Measurements from ENCODE around the gene CENPU.
"Not testable (repeated sequence)": the region's sequence is repeated elsewhere in the genome, so short reads cannot be mapped to it uniquely, and the experiment has no call there.

CENPU gene

DNA sequence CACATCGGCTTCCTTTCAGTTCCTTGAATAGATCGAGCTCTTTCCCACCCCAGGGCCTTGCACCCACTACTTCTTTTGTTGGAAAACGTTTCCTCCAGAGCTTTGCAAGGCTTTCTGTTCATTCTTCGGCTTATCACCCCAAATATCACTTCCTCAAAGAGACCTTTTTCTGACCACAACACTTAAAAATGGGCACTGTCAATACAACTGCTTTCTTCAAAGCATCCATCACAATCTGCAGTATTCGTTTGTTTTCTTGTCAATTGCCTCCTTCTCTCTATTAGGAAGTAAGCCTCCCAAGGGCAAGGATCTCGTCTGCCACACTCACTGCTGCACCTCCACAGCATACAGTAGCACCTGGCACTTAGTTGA lies 17.7 kb upstream of the CENPU start:
- DNase-seq (ENCODE audit: low read depth), result no peak

DNA sequence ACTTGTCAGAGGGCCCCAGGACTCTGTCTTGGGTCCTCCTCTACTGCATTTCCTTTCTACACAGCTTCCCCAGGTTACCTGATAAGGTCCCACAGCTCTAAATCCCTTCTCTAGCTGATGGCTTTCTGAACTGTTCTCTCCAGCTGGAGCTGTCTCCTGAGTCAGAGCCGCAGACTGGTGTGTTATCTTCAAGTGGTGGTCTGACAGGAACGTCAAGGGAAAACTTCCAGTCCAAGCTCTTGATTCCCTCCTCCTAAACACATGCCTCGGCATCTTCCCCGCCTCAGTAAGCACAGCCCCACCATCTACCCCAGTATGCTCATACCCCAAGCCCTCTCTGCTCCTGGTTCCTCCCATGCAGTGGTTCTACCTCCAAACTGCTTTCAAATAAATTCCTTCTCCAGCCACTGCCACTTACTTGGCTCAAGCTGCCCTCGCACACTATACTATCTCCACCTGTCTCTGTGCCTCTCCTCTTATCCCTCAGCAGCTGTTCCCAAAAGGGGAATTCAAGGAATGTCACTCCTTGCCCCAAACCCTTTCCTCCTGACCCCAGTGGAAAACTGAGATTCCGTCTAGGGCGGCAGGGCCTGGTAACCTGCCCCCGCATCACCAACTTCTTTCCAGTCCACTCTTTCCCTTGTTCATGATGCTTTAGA lies 17.2 kb upstream of the CENPU start:
- no peak for DNase-seq (ENCODE audit: low read depth)

GRCh38 chr4:184748251-184748652 lies 14.4 kb upstream of the CENPU start:
- no peak for DNase-seq (ENCODE audit: low read depth)

DNA sequence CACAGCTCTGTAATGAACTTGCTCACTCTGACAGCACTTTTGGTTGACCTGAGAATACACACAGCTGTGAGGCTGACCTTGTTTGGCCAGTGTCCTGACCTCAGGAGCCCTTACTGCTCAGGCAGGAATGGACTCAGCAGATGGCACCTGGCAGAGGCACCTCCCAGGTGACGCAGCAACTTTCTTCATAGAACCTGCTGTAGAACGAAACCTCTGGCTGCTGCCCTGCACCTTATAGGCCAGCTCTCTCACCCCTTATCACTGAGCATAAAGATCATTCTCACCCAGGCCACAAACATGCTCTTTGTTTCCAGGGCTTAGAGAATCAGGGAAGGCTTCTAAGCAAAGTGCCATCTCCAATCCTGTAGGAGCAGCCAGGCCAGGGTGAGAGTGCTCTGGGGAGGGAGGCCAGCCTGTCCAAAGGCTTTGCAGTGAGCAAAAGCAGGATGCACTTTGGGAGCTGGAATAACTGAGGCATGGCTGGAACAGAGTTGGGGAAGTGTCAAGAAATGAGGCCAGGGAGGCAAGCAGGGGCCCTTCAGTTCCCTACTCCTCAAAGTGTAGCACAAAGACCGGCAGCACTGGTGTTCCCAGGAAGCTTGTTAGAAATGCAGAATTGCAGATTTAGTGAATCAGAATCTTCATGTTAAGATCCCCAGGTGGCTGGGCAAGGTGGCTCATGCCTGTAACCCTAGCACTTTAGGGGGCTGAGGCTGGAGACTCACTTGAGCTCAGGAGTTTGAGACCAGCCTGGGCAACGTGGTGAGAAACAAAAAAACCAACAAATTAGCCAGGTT lies 13.3 kb upstream of the CENPU start:
- no peak for DNase-seq (ENCODE audit: low read depth)

- peak; percentile 38 for DNase-seq (ENCODE audit: low read depth)
Observed at GRCh38 chr4:184745831-184746795, 12.2 kb upstream of the CENPU start.

GRCh38 chr4:184744236-184744635 lies 10.3 kb upstream of the CENPU start:
- DNase-seq (ENCODE audit: low read depth), result no peak

DNA sequence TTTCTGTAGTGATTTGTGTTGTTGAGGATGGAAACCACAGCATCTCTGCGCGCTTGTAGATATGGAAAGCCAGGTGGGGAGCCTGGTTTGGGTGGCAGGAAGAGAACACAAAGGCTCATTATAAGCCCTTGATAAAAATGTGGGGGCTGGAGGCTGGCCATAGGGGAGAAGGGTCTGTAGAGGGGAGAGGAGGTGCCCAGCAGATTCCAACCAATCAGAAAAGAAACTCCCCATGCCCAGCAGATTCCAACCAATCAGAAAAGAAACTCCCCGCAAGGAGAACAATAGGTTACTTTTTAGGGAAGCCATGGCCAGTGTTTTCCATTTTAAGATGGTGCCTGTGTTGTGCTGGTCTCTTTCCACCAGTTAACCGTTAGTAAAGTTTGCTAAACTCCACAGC lies 9.8 kb upstream of the CENPU start:
- no peak for DNase-seq (ENCODE audit: low read depth)

- not testable (repeated sequence) for DNase-seq (ENCODE audit: low read depth)
Observed at GRCh38 chr4:184741651-184742050, 7.8 kb upstream of the CENPU start.

- DNase-seq (ENCODE audit: low read depth), result no peak
Observed at GRCh38 chr4:184740980-184741391, 7.1 kb upstream of the CENPU start.

- DNase-seq (ENCODE audit: low read depth), result not testable (repeated sequence)
Observed at GRCh38 chr4:184739575-184739974, 5.7 kb upstream of the CENPU start.

GRCh38 chr4:184734758-184735157 lies 862 bp upstream of the CENPU start:
- no peak for DNase-seq (ENCODE audit: low read depth)

DNA sequence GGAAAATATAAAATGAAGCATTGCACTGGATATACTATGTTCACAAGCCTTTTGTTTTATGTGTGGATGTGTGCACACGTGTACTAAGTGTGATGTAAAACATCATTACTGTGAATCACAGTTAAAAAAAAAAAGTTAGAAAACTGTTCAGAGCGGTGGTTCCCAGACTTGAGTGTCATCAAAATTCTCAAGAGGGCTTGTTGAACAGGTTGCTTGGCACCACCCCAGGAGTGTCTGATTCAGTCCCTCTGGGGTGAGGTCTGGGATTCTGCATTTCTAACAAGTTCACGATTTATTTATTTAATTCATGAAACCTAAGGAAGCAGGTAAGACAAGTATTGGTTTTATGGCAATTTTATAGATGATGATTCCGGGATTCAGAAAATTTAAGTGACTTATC lies 1.8 kb downstream of the CENPU start:
- DNase-seq (ENCODE audit: low read depth), result no peak

DNA sequence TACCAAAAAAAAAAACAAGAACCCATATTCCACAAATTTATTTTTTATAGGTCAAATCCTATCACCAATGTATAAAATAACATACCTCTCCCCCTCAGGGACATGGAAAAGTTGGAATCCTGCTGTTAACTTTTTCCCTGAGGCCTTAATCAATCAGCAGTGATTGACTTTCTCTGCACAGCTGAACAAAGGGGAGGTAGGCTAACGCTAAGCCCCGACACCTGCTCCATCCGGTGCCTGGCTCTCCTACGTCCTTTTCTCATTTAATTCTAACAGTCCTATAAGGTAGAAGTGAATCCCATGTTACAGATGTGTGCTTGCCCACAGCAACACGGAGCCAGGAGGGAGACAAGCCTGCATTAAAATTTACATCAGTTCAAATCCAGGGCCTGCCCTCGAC lies 2.8 kb downstream of the CENPU start:
- no peak for DNase-seq (ENCODE audit: low read depth)

DNA sequence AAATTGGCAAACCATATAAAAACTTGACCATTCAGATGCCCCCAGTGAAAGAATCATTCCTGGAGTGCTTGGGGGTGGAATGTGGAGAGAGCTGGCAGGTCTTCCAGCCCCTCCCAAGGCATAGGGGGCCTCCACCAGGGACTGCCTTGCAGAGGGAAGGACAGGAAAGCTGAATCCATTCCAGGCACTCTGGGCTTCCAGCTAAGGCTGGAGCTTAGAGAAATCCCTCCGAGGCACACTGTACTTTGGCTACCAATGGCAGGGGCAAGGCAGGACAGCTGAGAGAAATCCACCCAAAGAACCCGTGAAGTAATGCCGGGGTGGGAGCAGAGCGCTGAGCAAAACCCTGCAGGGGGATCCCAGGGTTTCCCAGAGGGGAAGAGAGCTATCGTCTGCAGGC lies 4.0 kb downstream of the CENPU start:
- no peak for DNase-seq (ENCODE audit: low read depth)

- no peak for DNase-seq (ENCODE audit: low read depth)
Observed at GRCh38 chr4:184728858-184729257, 5.0 kb downstream of the CENPU start.

DNA sequence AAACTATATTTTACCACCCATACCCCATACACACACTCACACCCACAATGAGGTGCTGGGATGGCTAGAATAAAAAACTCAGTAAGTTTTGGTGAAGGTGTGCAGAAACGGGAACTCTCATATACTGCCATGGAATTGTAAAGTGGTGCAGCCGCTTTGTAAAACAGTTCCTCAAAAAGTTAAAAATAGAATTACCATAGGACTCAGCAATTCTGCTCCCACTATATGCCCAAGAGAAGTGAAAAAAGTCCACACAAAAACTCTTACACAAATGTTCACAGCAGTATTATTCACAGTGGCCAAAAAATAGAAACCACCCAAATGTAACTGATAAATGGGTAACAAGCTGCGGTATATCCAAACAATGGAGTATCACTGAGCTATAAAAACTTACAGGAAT lies 6.5 kb downstream of the CENPU start:
- DNase-seq (ENCODE audit: low read depth), result no peak

DNA sequence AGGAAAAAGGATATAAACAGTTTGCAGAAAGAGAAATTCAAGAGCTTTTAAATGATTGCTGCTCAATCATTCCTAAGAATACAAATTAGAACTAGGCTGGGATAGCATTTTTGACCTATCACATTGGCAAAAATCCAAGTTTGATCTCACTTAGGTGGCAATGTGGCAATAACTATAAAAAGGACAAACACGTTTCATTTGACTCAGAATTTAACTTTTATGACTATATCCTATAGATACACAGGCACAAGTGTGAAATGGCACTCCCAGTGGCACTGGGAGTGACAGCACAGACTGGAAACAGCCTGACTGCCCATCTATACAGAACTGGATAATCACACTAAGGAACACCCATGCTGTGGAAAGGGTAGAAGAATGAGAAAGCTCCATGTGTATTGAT lies 11.1 kb downstream of the CENPU start:
- no peak for DNase-seq (ENCODE audit: low read depth)

GRCh38 chr4:184721254-184721653 lies 12.6 kb downstream of the CENPU start:
- DNase-seq (ENCODE audit: low read depth), result no peak

DNA sequence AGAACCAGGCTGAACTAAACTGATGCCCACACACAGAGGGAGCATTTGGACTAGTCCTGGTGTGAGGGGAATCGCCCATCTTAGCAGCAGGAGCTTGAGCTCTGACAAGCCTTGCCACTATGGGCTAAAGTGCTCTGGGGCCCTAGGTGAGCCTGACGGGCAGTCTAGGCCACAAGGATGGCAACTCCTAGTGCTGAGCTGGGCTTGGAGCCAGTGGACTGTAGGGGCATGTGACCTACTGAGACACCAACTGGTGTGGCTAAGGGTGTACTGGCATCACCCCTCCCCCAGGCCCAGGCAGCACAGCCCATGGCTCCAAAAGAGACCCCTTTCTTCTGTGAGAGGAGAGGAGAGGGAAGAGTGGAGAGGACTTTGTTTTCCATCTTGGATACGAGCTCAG lies 14.5 kb downstream of the CENPU start:
- no peak for DNase-seq (ENCODE audit: low read depth)

- DNase-seq (ENCODE audit: low read depth), result no peak
Observed at GRCh38 chr4:184715526-184715925, 18.4 kb downstream of the CENPU start.

GRCh38 chr4:184713887-184714286 lies 20.0 kb downstream of the CENPU start:
- DNase-seq (ENCODE audit: low read depth), result no peak

DNA sequence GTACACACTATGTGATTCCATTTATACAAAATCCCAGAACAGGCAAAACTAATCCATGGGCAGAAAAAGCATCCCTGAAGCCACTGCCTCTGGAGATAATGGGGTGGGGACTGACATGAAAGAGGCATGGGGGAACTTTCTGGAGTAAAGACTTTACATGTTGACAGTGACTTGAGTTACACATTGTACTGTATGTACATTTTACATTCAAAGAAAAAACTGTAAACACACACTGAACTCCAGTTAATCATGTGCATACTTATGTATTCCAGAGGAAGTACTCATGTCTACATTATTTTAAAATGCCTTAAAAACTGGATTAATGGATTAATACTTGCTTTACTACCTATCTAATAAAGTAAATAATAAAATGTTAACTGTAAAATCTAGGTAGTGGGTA lies 21.6 kb downstream of the CENPU start:
- no peak for DNase-seq (ENCODE audit: low read depth)

DNA sequence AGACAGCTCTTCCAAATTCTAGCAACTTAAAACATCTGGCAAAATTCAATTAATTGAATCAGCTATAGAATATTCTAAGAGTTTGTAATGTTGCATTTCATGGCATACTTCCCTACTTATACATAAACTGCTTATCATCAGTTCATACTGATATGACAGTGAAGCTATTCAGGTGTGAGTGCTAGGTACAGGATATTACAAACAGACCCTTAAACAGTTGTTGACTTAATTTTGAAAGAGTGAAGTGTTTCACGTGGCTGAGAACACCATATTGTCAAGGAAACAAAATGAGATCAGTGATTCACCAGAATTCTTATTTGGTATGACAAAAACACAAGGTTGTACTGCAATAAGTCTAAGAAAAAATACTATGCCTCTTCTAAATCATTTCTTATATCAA lies 27.4 kb downstream of the CENPU start:
- DNase-seq (ENCODE audit: low read depth), result no peak
